Astrocyte (in vitro differentiated cells and primary cell): ENCODE data around the gene TOX3.

Experiments used
- CTCF ChIP-seq: IDR thresholded peaks from 2 replicates; pipeline ENCODE4 v1.5.1; 2011; ENCODE audit warnings: low read depth, mild to moderate bottlenecking, inconsistent platforms, low read length, moderate library complexity; ENCODE audit not compliant: insufficient read depth
- EZH2 ChIP-seq: IDR thresholded peaks from 2 replicates; pipeline ENCODE4 v1.6.1; 2012; ENCODE audit warnings: mild to moderate bottlenecking, low read length, inconsistent platforms; ENCODE audit not compliant: insufficient read depth

- no peak for TF ChIP-seq CTCF
- TF ChIP-seq EZH2, result no peak
Measured at GRCh38 chr16:52393448-52393847, 153.5 kb downstream of the TOX3 start.
